Testis (tissue), 5 donors: ENCODE data around the gene SKAP2. TPM values are rescaled to one million over a fixed set of nuclear protein-coding genes. Genes with fewer than 3 reads are reported as not detected.

Source experiments
- DNase-seq: peaks from one replicate; pipeline ENCODE4 v3.0.0-alpha.2; 2019
- H3K27ac ChIP-seq, 2 donors: fragments of 200-600 bp; sonication (generic); one replicate each; pipeline ENCODE4 v1.5.1; 2019
- H3K27me3 ChIP-seq: fragments of 200-600 bp; sonication (generic); one replicate; pipeline ENCODE4 v1.5.1; 2019
- H3K36me3 ChIP-seq: fragments of 200-600 bp; sonication (generic); one replicate; pipeline ENCODE4 v1.5.1; 2017; ENCODE audit warnings: low read depth; ENCODE audit errors: missing control alignments
- H3K4me1 ChIP-seq: fragments of 200-600 bp; sonication (generic); one replicate; pipeline ENCODE4 v1.5.1; 2019
- H3K4me3 ChIP-seq, 2 donors: fragments of 200-600 bp; sonication (generic); one replicate each; pipeline ENCODE4 v1.5.1; 2017 to 2019
- H3K9me3 ChIP-seq: fragments of 200-600 bp; sonication (generic); one replicate; pipeline ENCODE4 v1.5.1; 2017
- POLR2A ChIP-seq: fragments of 450-650 bp; IDR thresholded peaks from one replicate; pipeline ENCODE4 v1.6.1; 2017; ENCODE audit warnings: antibody characterized with exemption, mild to moderate bottlenecking, moderate library complexity
- WGBS, 2 donors: methylation state at CpG; one replicate each; pipeline ENCODE4 v1.1.5; 2018; 5-methylcytosine and 5-hydroxymethylcytosine counted together
- intact Hi-C: fragments of 100-400 bp; cut with DNase I; formaldehyde crosslinking; loops from one replicate; pipeline ENCODE4 v1.15.1; 2023; ENCODE audit warnings: low total_unique reads
- long read RNA-seq, 2 donors: transcript quantifications; one replicate each; lab custom pipeline, GENCODE V29; 2026
- polyA plus RNA-seq: library from polyadenylated mRNA; stranded (reverse); fragments of 350-450 nt; fragmentation: Illumina TruSeq; extraction: RNeasy Lipid Tissue Mini Kit (QIAGEN cat#74804); gene quantifications from one replicate; pipeline ENCODE4 v1.2.3, GENCODE V29; 2014; ENCODE audit warnings: low read depth, low replicate concordance; ENCODE audit not compliant: insufficient read depth
- total RNA-seq, 2 donors: library from RNA; depleted of rRNA; stranded (reverse); fragments of >200 nt; gene quantifications; one replicate each; pipeline ENCODE4 v1.2.3, GENCODE V29; 2016
- TF ChIP-seq, protein P1 (sequence below), 3 experiments: fragments of 450-650 bp in 2 of 3; fragments of 200-600 bp in 1 of 3; sonication (generic) in 1 of 3; IDR thresholded peaks; one replicate each; pipeline ENCODE4 v1.5.1; 2016 to 2019; ENCODE audit warnings: antibody characterized with exemption in 3 of 3, mild to moderate bottlenecking in 2 of 3, moderate library complexity in 1 of 3

Gene SKAP2
- total RNA-seq (10 to 100 TPM; 33.1 to 33.9 TPM), polyA plus RNA-seq (43.6 TPM)
- long read RNA-seq, donor 1, transcript SKAP2-201 (13 exons, 3,998 nt), result major isoform, 7 of 18 reads
- long read RNA-seq, donor 1, partial matches to known transcripts, result 11 of 18 reads
- long read RNA-seq, donor 1, other reads (novel, unspliced or antisense), result 0 of 18 reads
- long read RNA-seq, donor 2, partial matches to known transcripts, result 0 of 1 reads
- long read RNA-seq, donor 2, other reads (novel, unspliced or antisense), result 0 of 1 reads

GRCh38 chr7:26864309-26865093 is at the start of gene SKAP2:
Gene SKAP2 (minus strand): TSS chr7:26864590. CDS start chr7:26864429, 161 bp downstream.
- Histone ChIP-seq H3K27ac (peak within 1 kb of the TSS; percentile 87 to 89), H3K4me1 (peaks cover 2% of the 10 kb centered on the region), H3K27me3 (no peaks in the 10 kb centered on the region), H3K4me3 (peak within 1 kb of the TSS; percentile 76 to 80), H3K36me3 (no peaks in the 10 kb centered on the region), H3K9me3 (no peaks in the 10 kb centered on the region)
- WGBS, 2 donors, result 0 to 1% methylated on average over 40 to 51 of the region's 52 CpGs
- peak; percentile 99 for DNase-seq
- peak; percentile 44 for TF ChIP-seq POLR2A
- TF ChIP-seq, protein P1, sequence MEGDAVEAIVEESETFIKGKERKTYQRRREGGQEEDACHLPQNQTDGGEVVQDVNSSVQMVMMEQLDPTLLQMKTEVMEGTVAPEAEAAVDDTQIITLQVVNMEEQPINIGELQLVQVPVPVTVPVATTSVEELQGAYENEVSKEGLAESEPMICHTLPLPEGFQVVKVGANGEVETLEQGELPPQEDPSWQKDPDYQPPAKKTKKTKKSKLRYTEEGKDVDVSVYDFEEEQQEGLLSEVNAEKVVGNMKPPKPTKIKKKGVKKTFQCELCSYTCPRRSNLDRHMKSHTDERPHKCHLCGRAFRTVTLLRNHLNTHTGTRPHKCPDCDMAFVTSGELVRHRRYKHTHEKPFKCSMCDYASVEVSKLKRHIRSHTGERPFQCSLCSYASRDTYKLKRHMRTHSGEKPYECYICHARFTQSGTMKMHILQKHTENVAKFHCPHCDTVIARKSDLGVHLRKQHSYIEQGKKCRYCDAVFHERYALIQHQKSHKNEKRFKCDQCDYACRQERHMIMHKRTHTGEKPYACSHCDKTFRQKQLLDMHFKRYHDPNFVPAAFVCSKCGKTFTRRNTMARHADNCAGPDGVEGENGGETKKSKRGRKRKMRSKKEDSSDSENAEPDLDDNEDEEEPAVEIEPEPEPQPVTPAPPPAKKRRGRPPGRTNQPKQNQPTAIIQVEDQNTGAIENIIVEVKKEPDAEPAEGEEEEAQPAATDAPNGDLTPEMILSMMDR (IDR thresholded peaks at IDR 0.05), result no peak
- intact Hi-C loops, result no loop called here

DNA sequence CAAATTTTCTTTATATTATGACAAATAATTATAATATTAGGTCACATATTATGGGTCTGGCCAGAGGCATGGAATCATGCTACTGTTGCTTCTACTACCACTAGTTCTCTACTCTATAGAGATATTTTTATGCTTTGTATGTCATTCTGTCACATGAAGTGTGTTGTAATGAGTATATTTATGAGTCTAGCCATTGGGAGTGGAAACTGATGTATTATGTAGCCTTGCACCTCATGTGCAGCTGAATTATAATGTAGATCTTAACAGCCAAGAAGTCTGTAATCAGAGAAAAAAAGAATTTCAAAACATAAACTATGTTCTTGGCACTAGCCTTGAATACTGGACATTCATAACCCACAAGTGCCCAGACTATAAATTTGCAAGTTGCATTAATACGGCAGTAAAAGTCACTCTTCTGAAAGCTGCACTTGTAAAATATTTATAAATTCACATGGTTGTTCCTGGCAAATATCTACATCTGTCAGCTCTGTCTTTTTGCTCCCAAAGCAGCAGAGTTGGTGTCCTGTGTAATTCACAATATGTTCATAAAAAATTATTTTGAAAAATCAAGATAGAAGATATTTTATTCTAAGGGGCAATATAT is 48.6 kb upstream of the SKAP2 start:
- Histone ChIP-seq H3K27ac (no peak overlapping the region), H3K36me3 (no peaks in the 10 kb centered on the region), H3K27me3 (no peaks in the 10 kb centered on the region), H3K4me3 (no peak overlapping the region), H3K4me1 (no peaks in the 10 kb centered on the region), H3K9me3 (no peaks in the 10 kb centered on the region)
- DNase-seq, result no peak
- WGBS, 2 donors, result 49 to 60% methylated on average over 1 of the region's 1 CpG
- intact Hi-C loops, result no loop called here
- TF ChIP-seq POLR2A, result no peak
- TF ChIP-seq, protein P1 (IDR thresholded peaks at IDR 0.05), result no peak

- intact Hi-C loops, result no loop called here
- Histone ChIP-seq H3K36me3 (no peaks in the 10 kb centered on the region), H3K27ac (no peak overlapping the region), H3K4me3 (no peak overlapping the region), H3K4me1 (no peaks in the 10 kb centered on the region), H3K9me3 (no peaks in the 10 kb centered on the region), H3K27me3 (no peaks in the 10 kb centered on the region)
- DNase-seq, result no peak
- no peak for TF ChIP-seq POLR2A
- TF ChIP-seq, protein P1 (IDR thresholded peaks at IDR 0.05), result no peak
Observed at GRCh38 chr7:26912338-26912737, 47.9 kb upstream of the SKAP2 start.

GRCh38 chr7:26910221-26910620 is 45.8 kb upstream of the SKAP2 start:
- no peak overlapping the region for H3K4me3 ChIP-seq
- intact Hi-C loops, result no loop called here
- H3K9me3 ChIP-seq, result no peaks in the 10 kb centered on the region
- no peaks in the 10 kb centered on the region for H3K4me1 ChIP-seq
- no peaks in the 10 kb centered on the region for H3K27me3 ChIP-seq
- 76 to 79% methylated on average over 4 of the region's 4 CpGs for WGBS, 2 donors
- no peak overlapping the region for H3K27ac ChIP-seq
- H3K36me3 ChIP-seq, result no peaks in the 10 kb centered on the region
- TF ChIP-seq POLR2A, result no peak
- TF ChIP-seq, protein P1 (IDR thresholded peaks at IDR 0.05), result no peak
- no peak for DNase-seq
